ENCODE results near the gene PPP1R9A. TPM values are rescaled to one million over a fixed set of nuclear protein-coding genes. Genes with fewer than 3 reads are reported as not detected.

The PPP1R9A gene
- total and polyA plus RNA-seq, 3 experiments from 2014 or later: 0.02 TPM; not detected in 2

GRCh38 chr7:94949532-94949931, 42.1 kb downstream of the PPP1R9A start:
- ChIA-PET CTCF (no interaction called here), POLR2A (no interaction called here)
- H3K9me3 Mint-ChIP-seq: peaks cover 0 to 2% (median 0%) of the 10 kb centered on the region in 5 donors
- DNase-seq: no peak
- no peak overlapping the region for H3K27ac ChIP-seq (ENCODE audit: low read depth, low read length)
- no peaks in the 10 kb centered on the region for H3K36me3 ChIP-seq (ENCODE audit: insufficient read depth, low read length)
- no peaks in the 10 kb centered on the region for H3K27me3 Mint-ChIP-seq
- no peaks in the 10 kb centered on the region for H3K9me3 ChIP-seq (ENCODE audit: low read length)
- no peak overlapping the region for H3K4me3 Mint-ChIP-seq
- H3K36me3 Mint-ChIP-seq: no peaks in the 10 kb centered on the region
- H3K27ac Mint-ChIP-seq: no peak overlapping the region
- H3K4me1 ChIP-seq (ENCODE audit: insufficient read depth, low read length): no peaks in the 10 kb centered on the region
- no peak overlapping the region for H3K4me3 ChIP-seq (ENCODE audit: low read length)
- no peaks in the 10 kb centered on the region for H3K27me3 ChIP-seq (ENCODE audit: insufficient read depth, low read length, poor library complexity, severe bottlenecking)
- no peaks in the 10 kb centered on the region for H3K4me1 Mint-ChIP-seq

DNA sequence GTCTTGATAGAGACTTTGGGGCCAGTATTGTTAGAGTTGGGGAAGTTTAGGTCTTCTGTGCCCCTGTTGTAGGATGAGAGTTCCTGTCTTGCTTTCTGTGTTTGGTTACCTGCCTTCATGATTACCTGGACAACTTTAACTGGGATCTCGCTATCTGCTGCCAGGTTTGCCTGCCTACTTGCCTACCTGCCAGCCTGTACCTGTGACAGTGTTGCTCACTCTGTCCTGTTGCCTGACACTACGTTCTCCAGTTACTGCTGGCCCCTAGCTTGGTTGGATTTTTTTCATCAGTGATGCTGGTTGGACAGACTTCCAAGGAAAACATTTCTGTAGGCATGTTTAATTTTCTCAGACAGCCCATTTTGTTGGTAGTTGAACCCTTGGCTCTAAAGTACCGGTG, 48.4 kb downstream of the PPP1R9A start:
- H3K36me3 Mint-ChIP-seq: no peaks in the 10 kb centered on the region
- ChIA-PET POLR2A (no interaction called here), CTCF (no interaction called here)
- no peak overlapping the region for H3K27ac Mint-ChIP-seq
- Histone ChIP-seq H3K36me3 (ENCODE audit: insufficient read depth, low read length) (no peaks in the 10 kb centered on the region), H3K4me3 (ENCODE audit: low read length) (no peak overlapping the region), H3K4me1 (ENCODE audit: insufficient read depth, low read length) (no peaks in the 10 kb centered on the region), H3K27me3 (ENCODE audit: insufficient read depth, low read length, poor library complexity, severe bottlenecking) (no peaks in the 10 kb centered on the region), H3K27ac (ENCODE audit: low read depth, low read length) (no peak overlapping the region), H3K9me3 (ENCODE audit: low read length) (no peaks in the 10 kb centered on the region)
- no peak for DNase-seq
- no peaks in the 10 kb centered on the region for H3K4me1 Mint-ChIP-seq
- H3K4me3 Mint-ChIP-seq: no peak overlapping the region
- peaks cover 0 to 4% (median 0%) of the 10 kb centered on the region in 5 donors for H3K9me3 Mint-ChIP-seq
- H3K27me3 Mint-ChIP-seq: no peaks in the 10 kb centered on the region

GRCh38 chr7:94957061-94957460, 49.7 kb downstream of the PPP1R9A start:
- peaks cover 0 to 4% (median 0%) of the 10 kb centered on the region in 5 donors for H3K9me3 Mint-ChIP-seq
- Histone ChIP-seq H3K36me3 (ENCODE audit: insufficient read depth, low read length) (no peaks in the 10 kb centered on the region), H3K4me3 (ENCODE audit: low read length) (no peak overlapping the region), H3K4me1 (ENCODE audit: insufficient read depth, low read length) (no peaks in the 10 kb centered on the region), H3K9me3 (ENCODE audit: low read length) (no peaks in the 10 kb centered on the region), H3K27me3 (ENCODE audit: insufficient read depth, low read length, poor library complexity, severe bottlenecking) (no peaks in the 10 kb centered on the region), H3K27ac (ENCODE audit: low read depth, low read length) (no peak overlapping the region)
- no peaks in the 10 kb centered on the region for H3K4me1 Mint-ChIP-seq
- no peak for DNase-seq
- H3K27ac Mint-ChIP-seq: no peak overlapping the region
- H3K36me3 Mint-ChIP-seq: no peaks in the 10 kb centered on the region
- H3K27me3 Mint-ChIP-seq: no peaks in the 10 kb centered on the region
- ChIA-PET POLR2A (no interaction called here), CTCF (no interaction called here)
- H3K4me3 Mint-ChIP-seq: no peak overlapping the region

DNA sequence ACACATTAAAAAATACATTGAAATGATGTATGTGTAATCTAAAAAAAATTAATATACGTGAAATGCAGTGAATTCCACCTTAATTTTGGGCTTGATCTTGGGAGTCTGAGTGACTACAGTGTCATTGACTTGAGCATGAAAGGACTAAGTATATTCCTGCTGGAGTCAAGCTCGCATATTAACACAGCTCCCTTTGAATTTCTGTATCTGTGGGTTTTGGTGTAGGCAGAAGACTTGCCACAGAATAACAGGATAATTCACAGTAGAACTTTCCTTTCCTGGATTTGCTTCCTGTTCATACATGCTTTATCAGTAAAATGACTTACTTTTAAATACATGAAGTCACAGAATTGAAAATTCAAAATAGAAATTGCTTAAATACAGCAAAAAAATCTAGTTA, 55.3 kb downstream of the PPP1R9A start:
- DNase-seq: no peak
- Histone ChIP-seq H3K4me1 (ENCODE audit: insufficient read depth, low read length) (no peaks in the 10 kb centered on the region), H3K9me3 (ENCODE audit: low read length) (no peaks in the 10 kb centered on the region), H3K36me3 (ENCODE audit: insufficient read depth, low read length) (no peaks in the 10 kb centered on the region), H3K27me3 (ENCODE audit: insufficient read depth, low read length, poor library complexity, severe bottlenecking) (no peaks in the 10 kb centered on the region), H3K27ac (ENCODE audit: low read depth, low read length) (no peak overlapping the region), H3K4me3 (ENCODE audit: low read length) (no peak overlapping the region)
- Mint-ChIP-seq H3K9me3 (peaks cover 3 to 15% (median 7%) of the 10 kb centered on the region in 5 donors), H3K27ac (no peak overlapping the region), H3K27me3 (no peaks in the 10 kb centered on the region), H3K4me1 (no peaks in the 10 kb centered on the region), H3K4me3 (no peak overlapping the region), H3K36me3 (no peaks in the 10 kb centered on the region)
- ChIA-PET POLR2A (no interaction called here), CTCF (no interaction called here)

DNA sequence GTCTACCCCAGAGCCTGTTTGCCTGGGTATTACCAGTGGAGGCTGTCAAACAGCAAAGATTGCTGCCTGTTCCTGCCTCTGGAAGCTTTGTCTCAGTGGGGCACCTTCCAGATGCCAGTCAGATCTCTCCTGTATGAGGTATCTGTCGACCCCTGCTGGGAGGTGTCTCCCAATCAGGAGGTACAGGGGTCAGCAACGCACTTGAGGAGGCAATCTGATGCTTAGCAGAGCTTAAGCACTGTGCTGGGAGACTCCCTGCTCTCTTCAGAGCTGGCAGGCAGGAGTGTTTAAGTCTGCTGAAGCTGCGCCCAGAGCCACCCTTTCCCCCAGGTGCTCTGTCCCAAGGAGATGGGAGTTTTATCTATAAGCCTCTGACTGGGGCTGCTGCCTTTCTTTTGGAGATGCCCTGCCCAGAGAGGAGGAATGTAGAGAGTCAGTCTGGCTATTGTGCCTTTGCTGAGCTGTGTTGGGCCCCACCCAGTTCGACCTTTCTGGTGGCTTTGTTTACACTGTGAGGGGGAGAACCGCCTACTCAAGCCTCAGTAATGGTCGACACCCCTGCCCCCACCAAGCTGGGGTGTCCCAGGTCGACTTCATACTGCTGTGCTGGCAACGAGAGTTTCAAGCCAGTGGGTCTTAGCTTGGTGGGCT, 62.2 kb downstream of the PPP1R9A start:
- DNase-seq: no peak
- H3K27ac Mint-ChIP-seq: no peak overlapping the region
- H3K4me3 ChIP-seq (ENCODE audit: low read length): no peak overlapping the region
- ChIA-PET CTCF (interaction anchor here (1.3 kb wide), 1 partner anchor 17 kb away, joined by 3 read pairs; no protein-coding TSS in a partner anchor), POLR2A (no interaction called here)
- no peaks in the 10 kb centered on the region for H3K4me1 ChIP-seq (ENCODE audit: insufficient read depth, low read length)
- H3K9me3 ChIP-seq (ENCODE audit: low read length): no peaks in the 10 kb centered on the region
- no peaks in the 10 kb centered on the region for H3K27me3 Mint-ChIP-seq
- H3K4me3 Mint-ChIP-seq: no peak overlapping the region
- no peaks in the 10 kb centered on the region for H3K27me3 ChIP-seq (ENCODE audit: insufficient read depth, low read length, poor library complexity, severe bottlenecking)
- H3K9me3 Mint-ChIP-seq: peaks cover 5 to 15% (median 8%) of the 10 kb centered on the region in 5 donors
- H3K4me1 Mint-ChIP-seq: no peaks in the 10 kb centered on the region
- H3K27ac ChIP-seq (ENCODE audit: low read depth, low read length): no peak overlapping the region
- no peaks in the 10 kb centered on the region for H3K36me3 Mint-ChIP-seq
- no peaks in the 10 kb centered on the region for H3K36me3 ChIP-seq (ENCODE audit: insufficient read depth, low read length)

DNA sequence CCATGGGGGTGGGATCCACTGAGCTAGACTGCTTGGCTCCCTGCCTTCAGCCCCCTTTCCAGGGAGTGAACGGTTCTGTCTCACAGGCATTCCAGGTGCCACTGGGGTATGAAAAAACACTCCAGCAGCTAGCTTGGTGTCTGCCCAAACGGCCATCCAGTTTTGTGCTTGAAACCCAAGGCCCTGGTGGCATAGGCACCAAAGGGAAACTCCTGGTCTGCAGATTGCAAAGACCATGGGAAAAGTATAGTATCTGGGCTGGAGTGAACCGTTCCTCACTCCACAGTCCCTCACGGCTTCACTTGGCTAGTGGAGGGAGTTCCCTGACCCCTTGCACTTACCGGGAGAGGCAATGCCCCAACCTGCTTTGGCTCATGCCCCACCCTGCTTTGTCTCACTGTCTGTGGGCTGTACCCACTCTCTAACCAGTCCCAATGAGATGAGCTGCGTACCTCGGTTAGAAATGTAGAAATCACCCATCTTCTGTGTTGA, 62.7 kb downstream of the PPP1R9A start:
- DNase-seq: no peak
- POLR2A ChIA-PET: no interaction called here
- H3K36me3 ChIP-seq (ENCODE audit: insufficient read depth, low read length): no peaks in the 10 kb centered on the region
- H3K4me1 ChIP-seq (ENCODE audit: insufficient read depth, low read length): no peaks in the 10 kb centered on the region
- no peak overlapping the region for H3K27ac ChIP-seq (ENCODE audit: low read depth, low read length)
- H3K9me3 ChIP-seq (ENCODE audit: low read length): no peaks in the 10 kb centered on the region
- Mint-ChIP-seq H3K4me3 (no peak overlapping the region), H3K27ac (no peak overlapping the region), H3K9me3 (peaks cover 3 to 10% (median 8%) of the 10 kb centered on the region in 5 donors), H3K27me3 (no peaks in the 10 kb centered on the region), H3K4me1 (no peaks in the 10 kb centered on the region), H3K36me3 (no peaks in the 10 kb centered on the region)
- H3K4me3 ChIP-seq (ENCODE audit: low read length): no peak overlapping the region
- no peaks in the 10 kb centered on the region for H3K27me3 ChIP-seq (ENCODE audit: insufficient read depth, low read length, poor library complexity, severe bottlenecking)
- CTCF ChIA-PET: interaction anchor here (1.3 kb wide), 1 partner anchor 17 kb away, joined by 3 read pairs; no protein-coding TSS in a partner anchor

DNA sequence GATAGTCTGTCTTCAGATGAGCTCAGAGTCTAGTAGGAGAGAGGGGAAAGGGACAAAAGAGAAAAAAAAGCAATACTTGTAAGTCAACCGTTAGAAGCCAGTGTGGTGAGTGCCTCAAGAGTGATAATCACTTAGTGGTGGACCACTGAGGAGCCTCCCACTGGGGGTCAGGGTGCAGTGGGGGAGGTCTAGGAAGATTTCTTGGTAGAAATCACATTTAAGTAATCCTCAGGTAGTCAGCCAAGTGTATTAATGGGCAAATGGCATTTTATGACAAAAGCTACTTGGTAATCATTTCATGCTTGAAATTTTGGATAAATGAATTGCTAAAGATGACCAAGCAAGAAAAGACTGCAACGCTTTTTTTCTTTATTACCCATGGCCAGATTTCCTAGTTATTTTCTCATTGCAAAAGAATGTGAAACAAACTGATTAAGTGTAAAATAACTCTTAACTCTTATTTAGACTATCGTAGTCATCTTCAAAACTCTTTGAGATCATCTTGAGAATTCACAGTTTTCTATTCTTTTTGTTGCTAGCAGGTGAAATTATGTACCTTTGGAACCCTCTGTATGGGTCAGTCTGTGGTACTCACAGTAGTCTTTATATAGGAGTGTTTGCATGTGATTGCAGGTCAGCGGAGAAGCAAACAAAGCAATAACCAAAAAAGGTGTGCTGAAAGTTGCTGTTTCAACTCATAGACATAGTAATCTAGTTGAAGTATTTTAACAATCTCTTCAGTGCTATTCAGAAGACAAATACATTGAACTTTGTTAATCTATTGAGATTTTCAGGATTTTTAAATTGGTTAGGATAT, 63.9 kb downstream of the PPP1R9A start:
- POLR2A ChIA-PET: no interaction called here
- H3K36me3 ChIP-seq (ENCODE audit: insufficient read depth, low read length): no peaks in the 10 kb centered on the region
- H3K9me3 ChIP-seq (ENCODE audit: low read length): no peaks in the 10 kb centered on the region
- Mint-ChIP-seq H3K4me1 (no peaks in the 10 kb centered on the region), H3K9me3 (peaks cover 0 to 9% (median 2%) of the 10 kb centered on the region in 5 donors), H3K36me3 (no peaks in the 10 kb centered on the region), H3K4me3 (no peak overlapping the region), H3K27ac (no peak overlapping the region), H3K27me3 (no peaks in the 10 kb centered on the region)
- no peak overlapping the region for H3K27ac ChIP-seq (ENCODE audit: low read depth, low read length)
- no peaks in the 10 kb centered on the region for H3K27me3 ChIP-seq (ENCODE audit: insufficient read depth, low read length, poor library complexity, severe bottlenecking)
- no peak overlapping the region for H3K4me3 ChIP-seq (ENCODE audit: low read length)
- CTCF ChIA-PET: no interaction called here
- H3K4me1 ChIP-seq (ENCODE audit: insufficient read depth, low read length): no peaks in the 10 kb centered on the region
- DNase-seq: no peak

DNA sequence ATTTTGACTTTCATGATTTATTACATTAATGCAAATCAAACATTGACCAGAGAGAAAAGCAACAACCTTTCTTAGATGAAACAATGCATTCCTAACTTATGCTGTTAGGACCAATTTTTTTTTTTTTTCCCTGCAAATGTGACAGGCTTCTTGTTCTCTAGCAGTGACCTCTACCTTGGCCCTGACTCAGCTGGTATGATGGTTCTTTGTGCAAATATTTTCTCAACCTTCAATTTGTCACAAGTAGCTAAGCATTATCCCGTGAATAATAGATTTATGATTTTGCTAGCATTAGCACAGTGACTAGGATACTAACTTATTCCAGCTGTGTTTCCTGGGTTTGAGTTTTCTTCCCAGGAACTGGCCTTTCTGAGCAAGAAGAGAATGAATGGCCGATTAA, 64.9 kb downstream of the PPP1R9A start:
- Histone ChIP-seq H3K27ac (ENCODE audit: low read depth, low read length) (no peak overlapping the region), H3K4me1 (ENCODE audit: insufficient read depth, low read length) (no peaks in the 10 kb centered on the region), H3K27me3 (ENCODE audit: insufficient read depth, low read length, poor library complexity, severe bottlenecking) (no peaks in the 10 kb centered on the region), H3K4me3 (ENCODE audit: low read length) (no peak overlapping the region), H3K9me3 (ENCODE audit: low read length) (no peaks in the 10 kb centered on the region), H3K36me3 (ENCODE audit: insufficient read depth, low read length) (no peaks in the 10 kb centered on the region)
- no peak for DNase-seq
- Mint-ChIP-seq H3K36me3 (no peaks in the 10 kb centered on the region), H3K27ac (no peak overlapping the region), H3K27me3 (no peaks in the 10 kb centered on the region), H3K4me3 (no peak overlapping the region), H3K4me1 (no peaks in the 10 kb centered on the region), H3K9me3 (peaks cover 0 to 7% (median 0%) of the 10 kb centered on the region in 5 donors)
- POLR2A ChIA-PET: no interaction called here
- CTCF ChIA-PET: no interaction called here
